ENCODE measurements around the gene ABCC4.

The ABCC4 gene

GRCh38 chr13:95226476-95226875 is 74.8 kb downstream of the ABCC4 start:
- Histone ChIP-seq H3K4me3 (no peak overlapping the region), H3K9me3 (ENCODE audit: low read depth, low read length) (no peaks in the 10 kb centered on the region), H3K36me3 (ENCODE audit: insufficient read depth, low read length) (no peaks in the 10 kb centered on the region), H3K9ac (ENCODE audit: insufficient read length) (no peak overlapping the region), H3K27ac (no peak overlapping the region)
- TF ChIP-seq POLR2AphosphoS5 (IDR thresholded peaks at IDR 0.05; ENCODE audit: borderline replicate concordance, low read depth, low read length) (no peak), EZH2 (IDR thresholded peaks at IDR 0.05) (no peak), FOXP2 (optimal IDR thresholded peaks at IDR 0.05; ENCODE audit: control extremely low read depth, extremely low read length, insufficient read depth) (no peak)
- no peak for DNase-seq (ENCODE audit: low read depth, low spot score)

GRCh38 chr13:95226050-95226449 is 75.2 kb downstream of the ABCC4 start:
- no peaks in the 10 kb centered on the region for H3K36me3 ChIP-seq (ENCODE audit: insufficient read depth, low read length)
- no peak for TF ChIP-seq POLR2AphosphoS5 (IDR thresholded peaks at IDR 0.05; ENCODE audit: borderline replicate concordance, low read depth, low read length)
- TF ChIP-seq EZH2 (IDR thresholded peaks at IDR 0.05) = no peak
- no peak for TF ChIP-seq FOXP2 (optimal IDR thresholded peaks at IDR 0.05; ENCODE audit: control extremely low read depth, extremely low read length, insufficient read depth)
- no peak overlapping the region for H3K27ac ChIP-seq
- DNase-seq (ENCODE audit: low read depth, low spot score) = no peak
- H3K9ac ChIP-seq (ENCODE audit: insufficient read length) = no peak overlapping the region
- no peaks in the 10 kb centered on the region for H3K9me3 ChIP-seq (ENCODE audit: low read depth, low read length)
- no peak overlapping the region for H3K4me3 ChIP-seq

GRCh38 chr13:95224064-95224463 is 77.2 kb downstream of the ABCC4 start:
- no peak overlapping the region for H3K9ac ChIP-seq (ENCODE audit: insufficient read length)
- no peak for DNase-seq (ENCODE audit: low read depth, low spot score)
- no peak overlapping the region for H3K27ac ChIP-seq
- H3K9me3 ChIP-seq (ENCODE audit: low read depth, low read length) = no peaks in the 10 kb centered on the region
- no peaks in the 10 kb centered on the region for H3K36me3 ChIP-seq (ENCODE audit: insufficient read depth, low read length)
- no peak overlapping the region for H3K4me3 ChIP-seq
- TF ChIP-seq FOXP2 (optimal IDR thresholded peaks at IDR 0.05; ENCODE audit: control extremely low read depth, extremely low read length, insufficient read depth) = no peak
- TF ChIP-seq POLR2AphosphoS5 (IDR thresholded peaks at IDR 0.05; ENCODE audit: borderline replicate concordance, low read depth, low read length) = no peak
- TF ChIP-seq EZH2 (IDR thresholded peaks at IDR 0.05) = no peak

- H3K4me3 ChIP-seq = no peak overlapping the region
- H3K9me3 ChIP-seq (ENCODE audit: low read depth, low read length) = no peaks in the 10 kb centered on the region
- no peak overlapping the region for H3K27ac ChIP-seq
- no peak for DNase-seq (ENCODE audit: low read depth, low spot score)
- TF ChIP-seq FOXP2 (optimal IDR thresholded peaks at IDR 0.05; ENCODE audit: control extremely low read depth, extremely low read length, insufficient read depth) = no peak
- H3K9ac ChIP-seq (ENCODE audit: insufficient read length) = no peak overlapping the region
- no peaks in the 10 kb centered on the region for H3K36me3 ChIP-seq (ENCODE audit: insufficient read depth, low read length)
Measured at GRCh38 chr13:95222733-95223018, 78.6 kb downstream of the ABCC4 start.

- Histone ChIP-seq H3K4me3 (no peak overlapping the region), H3K36me3 (ENCODE audit: insufficient read depth, low read length) (no peaks in the 10 kb centered on the region), H3K9ac (ENCODE audit: insufficient read length) (no peak overlapping the region), H3K27ac (no peak overlapping the region), H3K9me3 (ENCODE audit: low read depth, low read length) (no peaks in the 10 kb centered on the region)
- no peak for DNase-seq (ENCODE audit: low read depth, low spot score)
- TF ChIP-seq FOXP2 (optimal IDR thresholded peaks at IDR 0.05; ENCODE audit: control extremely low read depth, extremely low read length, insufficient read depth) (no peak), EZH2 (IDR thresholded peaks at IDR 0.05) (no peak), POLR2AphosphoS5 (IDR thresholded peaks at IDR 0.05; ENCODE audit: borderline replicate concordance, low read depth, low read length) (no peak)
Measured at GRCh38 chr13:95221971-95222732, 79.1 kb downstream of the ABCC4 start.

- H3K9me3 ChIP-seq (ENCODE audit: low read depth, low read length) = no peaks in the 10 kb centered on the region
- no peak overlapping the region for H3K9ac ChIP-seq (ENCODE audit: insufficient read length)
Measured at GRCh38 chr13:95220611-95221010, 80.6 kb downstream of the ABCC4 start.

GRCh38 chr13:95217920-95218830 is 83.1 kb downstream of the ABCC4 start:
- Histone ChIP-seq H3K9me3 (ENCODE audit: low read depth, low read length) (no peaks in the 10 kb centered on the region), H3K27ac (no peak overlapping the region)
- DNase-seq (ENCODE audit: low read depth, low spot score) = no peak

More at GRCh38 chr13:95220611-95221010, 80.6 kb downstream of the ABCC4 start:
- Histone ChIP-seq H3K36me3 (ENCODE audit: insufficient read depth, low read length) (no peaks in the 10 kb centered on the region), H3K4me3 (no peak overlapping the region), H3K27ac (no peak overlapping the region)
- no peak for TF ChIP-seq EZH2 (IDR thresholded peaks at IDR 0.05)
- no peak for TF ChIP-seq POLR2AphosphoS5 (IDR thresholded peaks at IDR 0.05; ENCODE audit: borderline replicate concordance, low read depth, low read length)
- TF ChIP-seq FOXP2 (optimal IDR thresholded peaks at IDR 0.05; ENCODE audit: control extremely low read depth, extremely low read length, insufficient read depth) = no peak
- DNase-seq (ENCODE audit: low read depth, low spot score) = no peak

GRCh38 chr13:95216182-95216581 is 85.1 kb downstream of the ABCC4 start:
- no peaks in the 10 kb centered on the region for H3K36me3 ChIP-seq (ENCODE audit: insufficient read depth, low read length)
- H3K27ac ChIP-seq = no peak overlapping the region
- H3K9ac ChIP-seq (ENCODE audit: insufficient read length) = no peak overlapping the region
- no peaks in the 10 kb centered on the region for H3K9me3 ChIP-seq (ENCODE audit: low read depth, low read length)
- TF ChIP-seq EZH2 (IDR thresholded peaks at IDR 0.05) (no peak), POLR2AphosphoS5 (IDR thresholded peaks at IDR 0.05; ENCODE audit: borderline replicate concordance, low read depth, low read length) (no peak), FOXP2 (optimal IDR thresholded peaks at IDR 0.05; ENCODE audit: control extremely low read depth, extremely low read length, insufficient read depth) (no peak)
- H3K4me3 ChIP-seq = no peak overlapping the region
- no peak for DNase-seq (ENCODE audit: low read depth, low spot score)

More at GRCh38 chr13:95217920-95218830, 83.1 kb downstream of the ABCC4 start:
- TF ChIP-seq EZH2 (IDR thresholded peaks at IDR 0.05) (no peak), FOXP2 (optimal IDR thresholded peaks at IDR 0.05; ENCODE audit: control extremely low read depth, extremely low read length, insufficient read depth) (no peak), POLR2AphosphoS5 (IDR thresholded peaks at IDR 0.05; ENCODE audit: borderline replicate concordance, low read depth, low read length) (no peak)
- Histone ChIP-seq H3K9ac (ENCODE audit: insufficient read length) (no peak overlapping the region), H3K4me3 (no peak overlapping the region), H3K36me3 (ENCODE audit: insufficient read depth, low read length) (no peaks in the 10 kb centered on the region)

All from SK-N-MC (cell line).